Fibroblast of villous mesenchyme (primary cell): ENCODE measurements around the gene LTV1. TPM values are rescaled to one million over a fixed set of nuclear protein-coding genes. Genes with fewer than 3 reads are reported as not detected.
A peak's percentile ranks its signal among the peaks of the same experiment; 100 is the strongest.

Source experiments
- DNase-seq: peaks from one replicate; pipeline ENCODE4 v3.0.0-alpha.2; 2010; ENCODE audit warnings: low read depth
- H3K4me3 ChIP-seq: 2 replicates; pipeline ENCODE4 v1.5.1; 2011; ENCODE audit warnings: low read depth, mild to moderate bottlenecking, low read length
- CTCF ChIP-seq: IDR thresholded peaks from 2 replicates; pipeline ENCODE4 v1.5.1; 2012; ENCODE audit warnings: low read depth, mild to moderate bottlenecking, low read length; ENCODE audit not compliant: insufficient read depth
- small RNA-seq: library from RNA; depleted of rRNA; stranded (forward); fragments of <200 nt; gene quantifications from one replicate; pipeline ENCODE3, GENCODE V24; 2012
- total RNA-seq: library from RNA; depleted of rRNA; stranded (reverse); fragments of >200 nt; gene quantifications from 2 replicates; pipeline ENCODE4 v1.2.3, GENCODE V29; 2012

Gene LTV1
- total RNA-seq, 1 donor = 24.2 TPM

- DNase-seq = no peak
- no peak for TF ChIP-seq CTCF
- no peak overlapping the region for H3K4me3 ChIP-seq
These were observed 57.2 kb downstream of the LTV1 start for GRCh38 chr6:143900358-143900757.

- DNase-seq = peak; percentile 91
- no peak overlapping the region for H3K4me3 ChIP-seq
- no peak for TF ChIP-seq CTCF
These were observed 59.0 kb downstream of the LTV1 start for GRCh38 chr6:143901885-143902750.

- DNase-seq = no peak
- no peak overlapping the region for H3K4me3 ChIP-seq
- TF ChIP-seq CTCF = no peak
These were observed 59.7 kb downstream of the LTV1 start for GRCh38 chr6:143902827-143903226.

- DNase-seq = no peak
- TF ChIP-seq CTCF = no peak
- H3K4me3 ChIP-seq = no peak overlapping the region
These were observed 67.9 kb downstream of the LTV1 start for GRCh38 chr6:143911028-143911427.

GRCh38 chr6:143912671-143913070 is 69.5 kb downstream of the LTV1 start:
- H3K4me3 ChIP-seq = no peak overlapping the region
- DNase-seq = no peak
- no peak for TF ChIP-seq CTCF

Small RNAs within 50 kb of the gene (small RNA-seq; reads per million reads assigned to genes)
- gene ZC2HC1B = not detected

Other genes starting within 250 kb of the LTV1 start
- gene PHACTR2, start 165.4 kb upstream of the LTV1 start, total RNA-seq = 51.4 and 62.5 TPM in 2 replicates
- not detected in 2 replicates for gene ZC2HC1B, start 21.1 kb downstream of the LTV1 start, total RNA-seq
- 12.1 and 13.5 TPM in 2 replicates for gene PLAGL1, start 164.9 kb downstream of the LTV1 start, total RNA-seq